ENCODE data around the gene IFNL2.
"Not testable (repeated sequence)": the region's sequence is repeated elsewhere in the genome, so short reads cannot be mapped to it uniquely, and the experiment has no call there.

The IFNL2 gene

DNA sequence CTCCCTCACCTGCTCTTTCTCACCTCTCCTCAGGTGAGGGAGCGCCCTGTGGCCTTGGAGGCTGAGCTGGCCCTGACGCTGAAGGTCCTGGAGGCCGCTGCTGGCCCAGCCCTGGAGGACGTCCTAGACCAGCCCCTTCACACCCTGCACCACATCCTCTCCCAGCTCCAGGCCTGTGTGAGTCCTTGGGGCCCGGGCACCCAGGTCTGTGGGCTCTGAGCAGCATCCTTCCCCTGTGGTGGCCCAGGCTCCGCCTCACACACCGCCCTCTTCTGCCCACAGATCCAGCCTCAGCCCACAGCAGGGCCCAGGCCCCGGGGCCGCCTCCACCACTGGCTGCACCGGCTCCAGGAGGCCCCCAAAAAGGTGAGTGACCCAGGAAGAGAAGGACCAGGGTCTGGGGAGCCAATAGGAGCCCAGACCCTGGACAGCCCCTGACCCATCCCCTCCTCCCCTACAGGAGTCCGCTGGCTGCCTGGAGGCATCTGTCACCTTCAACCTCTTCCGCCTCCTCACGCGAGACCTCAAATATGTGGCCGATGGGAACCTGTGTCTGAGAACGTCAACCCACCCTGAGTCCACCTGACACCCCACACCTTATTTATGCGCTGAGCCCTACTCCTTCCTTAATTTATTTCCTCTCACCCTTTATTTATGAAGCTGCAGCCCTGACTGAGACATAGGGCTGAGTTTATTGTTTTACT is 29.9 kb downstream of the IFNL2 start:
- DNase-seq = no peak

DNA sequence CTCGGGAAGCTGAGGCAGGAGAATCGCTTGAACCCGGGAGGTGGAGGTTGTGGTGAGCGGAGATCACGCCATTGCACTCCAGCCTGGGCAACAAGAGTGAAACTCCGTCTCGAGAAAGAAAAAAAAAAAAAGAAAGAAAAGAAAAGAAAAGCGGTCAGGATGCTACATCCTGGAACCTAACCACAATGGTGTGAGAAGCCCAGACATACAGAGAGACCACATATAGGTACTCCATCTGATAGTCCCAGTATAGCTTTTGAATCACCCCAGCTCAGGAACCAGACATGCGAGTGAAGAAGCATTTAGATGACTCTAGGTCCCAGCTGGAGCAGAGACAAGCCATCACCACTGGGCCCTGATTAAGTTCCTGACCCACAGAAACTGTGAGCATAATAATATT is 31.2 kb downstream of the IFNL2 start:
- no peak for DNase-seq

DNA sequence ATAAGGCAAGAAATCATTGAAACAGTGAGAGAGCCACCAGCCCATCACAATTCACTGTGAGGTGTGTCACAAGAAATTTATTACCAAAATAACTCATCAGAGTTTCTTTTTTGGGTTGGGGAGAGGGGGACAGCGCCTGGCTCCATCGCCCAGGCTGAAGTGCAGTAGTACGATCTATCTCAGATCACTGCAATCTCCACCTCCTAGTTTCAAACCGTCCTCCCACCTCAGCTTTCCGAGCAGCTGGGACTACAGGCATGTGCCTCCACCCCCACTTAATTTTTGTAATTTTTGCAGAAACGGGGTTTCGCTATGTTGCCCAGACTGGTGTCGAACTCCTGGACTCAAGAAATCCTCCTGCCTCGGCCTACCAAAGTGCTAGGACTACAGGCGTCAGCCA is 31.6 kb downstream of the IFNL2 start:
- no peak for DNase-seq

DNA sequence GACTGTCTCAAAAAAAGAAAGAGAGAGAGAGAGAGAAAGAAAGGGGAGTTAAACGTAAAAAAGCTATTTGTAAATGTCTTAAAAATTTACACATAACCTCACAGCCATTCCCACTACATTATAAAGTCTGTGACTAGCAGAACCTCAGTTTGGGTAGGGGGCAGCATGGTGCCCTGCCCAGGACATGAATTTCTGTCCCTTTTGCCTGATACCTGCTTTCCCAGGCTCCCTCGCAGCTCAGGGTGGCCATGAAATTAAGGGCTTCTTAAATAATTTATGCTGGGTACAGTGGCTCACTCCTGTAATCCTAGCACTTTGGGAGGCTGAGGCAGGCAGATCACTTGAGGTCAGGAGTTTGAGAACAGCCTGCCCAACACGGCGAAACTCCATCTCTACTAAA is 32.8 kb downstream of the IFNL2 start:
- no peak for DNase-seq

DNA sequence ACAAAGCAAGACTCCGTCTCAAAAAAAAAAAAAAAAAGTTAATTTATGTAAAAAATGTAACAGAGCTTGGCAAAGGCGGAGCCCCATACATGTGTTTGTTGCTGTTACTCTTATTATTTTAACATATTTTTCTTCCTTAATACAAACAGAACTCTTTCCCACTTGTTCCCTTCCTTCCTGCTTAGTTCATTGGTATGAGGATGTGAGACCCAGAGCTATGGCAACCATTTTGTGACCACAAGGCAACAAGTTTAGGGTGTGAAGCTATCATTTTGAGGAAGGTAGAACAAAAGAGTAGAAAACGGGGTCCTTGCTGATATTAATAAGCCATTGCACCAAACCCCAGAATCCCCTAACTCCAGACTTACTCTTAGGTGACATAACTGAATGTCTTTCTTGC is 33.4 kb downstream of the IFNL2 start:
- no peak for DNase-seq

DNA sequence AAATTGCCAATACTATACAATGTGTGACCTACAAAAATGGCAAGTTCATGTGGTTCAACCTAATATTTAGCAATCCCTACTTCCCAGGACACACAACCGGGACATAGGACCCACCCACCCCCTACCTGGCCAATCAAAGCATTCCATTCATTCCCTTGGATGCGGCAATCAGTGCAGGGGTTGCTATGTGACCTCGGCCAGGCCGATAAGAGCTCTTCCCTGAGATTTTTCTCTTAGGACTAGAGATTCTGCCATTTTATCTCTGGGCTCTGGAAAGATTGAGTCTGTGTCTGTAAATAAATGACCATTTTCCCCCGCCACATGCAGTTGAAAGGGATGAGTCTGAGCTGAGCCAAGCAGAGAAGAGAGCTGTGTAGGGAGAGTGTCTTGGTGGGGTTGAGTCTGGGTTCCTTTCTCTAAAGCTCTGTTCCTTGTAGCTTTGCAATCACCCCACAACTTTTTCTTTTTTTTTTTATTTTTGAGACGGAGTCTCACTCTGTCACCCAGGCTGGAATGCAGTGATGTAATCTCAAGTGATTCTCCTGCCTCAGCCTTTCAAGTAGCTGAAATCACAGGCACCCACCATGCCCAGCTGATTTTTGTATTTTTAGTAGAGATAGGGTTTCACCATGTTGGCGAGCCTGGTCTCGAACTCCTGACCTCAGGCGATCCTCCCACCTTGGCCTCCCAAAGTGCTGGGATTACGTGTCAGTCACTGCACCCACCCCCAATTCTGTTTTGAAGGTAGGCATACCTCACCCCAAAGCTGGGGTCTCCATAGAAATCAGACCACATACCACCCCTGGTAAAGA is 35.4 kb downstream of the IFNL2 start:
- DNase-seq = no peak

DNA sequence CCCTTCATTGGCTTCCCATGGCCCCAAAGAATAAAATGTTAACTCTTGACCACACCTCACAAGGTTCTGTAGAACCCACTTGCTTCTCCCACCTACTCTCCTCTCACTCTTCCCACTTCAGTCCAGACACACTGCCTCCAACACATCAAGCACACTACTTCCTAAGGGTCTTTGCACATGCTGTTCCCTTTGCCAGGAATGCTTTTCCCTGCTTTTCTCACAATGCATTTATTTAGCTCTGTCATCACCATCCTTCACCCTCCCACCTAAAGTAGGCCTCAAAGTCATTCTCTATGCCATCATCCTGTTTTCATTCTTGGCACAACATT is 36.0 kb downstream of the IFNL2 start:
- DNase-seq = no peak

DNA sequence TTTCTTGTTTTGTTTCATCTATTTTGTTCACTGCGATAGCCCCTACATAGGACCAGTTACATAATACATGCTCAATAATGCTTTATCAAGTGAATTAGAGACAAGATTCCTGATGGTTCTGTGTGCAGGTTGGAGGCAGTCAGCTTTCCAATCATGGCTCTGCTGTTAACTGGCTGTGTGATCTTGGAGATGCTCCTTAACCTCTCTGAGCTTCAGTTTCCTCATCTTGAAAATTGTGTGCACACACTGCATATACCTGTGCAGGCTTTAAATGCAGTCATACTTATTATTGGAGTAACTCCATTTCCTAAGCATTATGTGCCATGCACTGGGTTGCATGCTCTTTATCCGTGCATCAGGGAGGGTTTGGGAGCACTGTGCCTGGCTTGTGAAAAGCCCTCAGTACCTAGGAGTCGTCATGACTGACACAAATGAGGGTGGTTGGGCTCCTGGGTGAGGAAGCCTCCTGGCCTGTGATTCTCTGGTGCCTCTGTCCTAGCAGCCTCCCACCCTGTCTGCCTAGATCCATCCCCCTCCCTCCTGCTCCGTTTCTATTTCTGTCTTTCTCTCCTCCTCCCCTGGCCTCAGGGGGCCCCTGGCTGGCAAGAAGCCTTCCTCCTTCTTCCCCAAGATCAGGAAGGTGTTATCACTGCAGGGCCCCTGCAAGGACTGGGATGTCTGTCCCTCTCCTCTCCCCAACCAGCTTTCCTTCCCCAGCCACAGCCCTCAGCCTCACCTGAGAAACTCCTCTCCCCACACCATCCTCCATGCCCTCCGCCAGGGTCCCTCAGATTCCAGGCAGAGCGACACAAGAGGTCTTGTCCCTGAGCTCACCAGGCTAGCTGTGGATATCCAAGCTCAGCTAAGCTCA is 36.7 kb downstream of the IFNL2 start:
- DNase-seq = no peak

DNA sequence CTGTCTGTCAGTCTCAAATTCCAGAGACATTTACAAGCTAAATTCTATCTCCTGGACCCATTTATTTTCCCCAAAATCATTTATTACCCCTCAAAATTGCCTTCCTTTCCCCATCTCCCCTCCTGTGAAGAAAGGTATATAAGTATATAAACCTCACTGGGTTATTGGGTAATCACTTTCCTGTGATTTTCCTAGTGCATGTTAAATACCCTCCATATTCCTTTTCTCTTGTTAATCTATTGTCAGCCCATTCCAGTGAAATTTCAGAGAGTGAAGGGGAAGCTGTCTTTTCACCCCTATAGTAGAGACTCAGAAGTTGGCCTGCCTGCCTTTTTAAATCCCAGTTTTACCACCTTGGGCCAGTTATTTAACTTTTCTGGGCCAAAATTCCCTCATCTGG is 37.9 kb downstream of the IFNL2 start:
- DNase-seq = no peak

DNA sequence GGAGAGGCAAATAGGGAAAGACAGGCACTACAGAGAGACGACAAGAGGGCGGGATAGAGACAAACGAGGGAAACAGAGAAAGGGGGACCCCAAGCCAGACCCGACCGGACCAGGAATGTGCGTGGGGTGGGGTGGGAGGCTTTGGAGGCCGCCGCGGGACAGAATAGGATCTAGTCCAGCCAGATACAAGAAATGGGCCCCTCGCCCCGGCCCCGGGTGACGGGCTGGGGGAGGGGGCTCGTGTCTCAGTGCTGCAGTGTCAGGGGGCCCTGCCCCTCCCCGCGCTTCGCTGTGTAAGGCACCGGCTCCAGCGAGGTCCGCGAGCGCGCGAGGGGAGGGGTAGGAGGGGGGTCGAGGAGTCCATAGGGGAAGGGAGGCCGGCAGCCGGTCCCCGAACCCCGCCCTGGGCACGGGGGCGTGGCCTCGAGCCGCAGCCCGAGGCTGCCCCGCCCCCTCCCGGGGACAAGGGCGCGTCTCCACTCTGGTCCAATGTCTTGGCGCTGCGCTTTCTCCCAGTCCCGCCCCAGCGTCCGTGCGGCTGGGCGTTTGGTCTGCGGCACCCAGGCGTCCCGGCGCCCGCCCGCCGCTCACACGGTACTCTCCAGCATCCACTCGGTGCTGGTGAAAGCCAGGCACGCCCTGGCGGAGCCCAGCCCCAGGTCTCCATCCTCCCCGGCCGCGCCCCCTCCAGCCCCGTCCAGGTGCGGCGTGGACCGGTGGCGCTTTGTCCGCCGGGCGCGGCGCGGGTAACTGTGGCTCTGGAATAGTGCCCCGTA is 39.0 kb downstream of the IFNL2 start:
- DNase-seq = no peak

DNA sequence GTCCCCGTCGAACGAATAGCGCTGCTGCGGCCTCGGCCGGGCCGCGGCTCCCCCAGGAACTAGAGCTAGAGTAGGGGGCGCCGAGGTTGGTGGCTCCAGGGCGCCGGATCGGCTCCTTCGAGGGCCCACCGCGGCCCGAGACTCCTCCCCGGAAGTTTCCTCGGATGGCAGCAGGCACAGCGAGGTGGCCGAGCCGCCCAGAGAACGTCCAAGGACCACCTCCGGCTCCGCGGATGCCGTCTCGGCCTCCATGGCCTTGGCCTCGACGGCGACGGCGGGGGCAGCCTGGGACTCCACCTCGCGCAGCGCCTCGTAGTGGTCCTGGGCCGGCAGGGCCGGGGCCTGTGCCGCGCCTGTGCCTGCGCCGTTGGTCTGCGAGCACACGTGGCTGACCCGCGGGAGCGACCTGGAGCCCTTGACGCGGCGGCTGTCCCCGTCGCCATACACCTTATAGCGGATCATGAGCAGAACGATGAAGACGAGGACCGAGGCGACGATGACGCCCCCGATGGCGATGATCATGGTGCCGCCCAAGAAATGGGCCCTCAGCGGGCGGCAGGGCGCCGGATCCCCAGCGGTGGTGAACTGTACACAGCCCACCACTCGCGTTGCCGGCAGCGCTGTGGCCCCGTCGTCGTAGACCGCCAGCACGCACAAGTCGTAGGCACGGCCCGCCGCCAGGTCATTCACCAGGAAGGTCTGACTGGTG is 39.8 kb downstream of the IFNL2 start:
- no peak for DNase-seq

DNA sequence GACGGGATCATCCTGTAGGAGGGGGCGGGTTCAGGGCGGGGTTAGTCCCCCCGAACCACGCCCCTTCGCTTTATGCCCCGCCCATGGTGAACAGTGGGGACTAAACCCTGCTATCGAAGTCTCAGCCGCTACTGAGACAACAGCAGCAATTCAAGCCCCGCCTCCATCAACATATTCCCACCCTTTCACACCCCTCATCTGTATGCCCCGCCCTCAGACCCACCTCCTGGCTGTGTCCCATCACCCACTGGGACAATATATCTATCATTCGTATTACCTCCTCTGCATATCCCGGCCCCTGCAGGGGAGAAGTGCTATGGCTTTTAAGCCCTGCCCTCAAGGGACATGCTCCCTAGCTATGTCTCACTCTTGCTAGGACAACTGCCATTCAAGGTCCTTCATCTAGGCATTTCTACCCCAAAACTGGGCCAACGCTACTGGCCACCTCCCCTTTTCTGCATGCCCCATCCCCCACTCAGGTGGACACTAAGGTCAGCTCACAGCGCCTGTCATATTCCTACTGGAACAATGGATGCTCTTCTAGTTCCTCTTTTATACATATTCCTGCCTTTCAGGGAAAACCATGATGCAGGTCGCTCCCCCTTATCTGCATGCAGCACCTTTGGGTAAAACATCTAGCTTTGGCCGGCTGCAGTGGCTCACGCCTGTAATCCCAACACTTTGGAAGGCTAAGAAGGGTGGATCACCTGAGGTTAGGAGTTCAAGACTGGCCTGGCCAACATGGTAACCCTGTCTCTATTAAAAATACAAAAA is 40.5 kb downstream of the IFNL2 start:
- DNase-seq = no peak

DNA sequence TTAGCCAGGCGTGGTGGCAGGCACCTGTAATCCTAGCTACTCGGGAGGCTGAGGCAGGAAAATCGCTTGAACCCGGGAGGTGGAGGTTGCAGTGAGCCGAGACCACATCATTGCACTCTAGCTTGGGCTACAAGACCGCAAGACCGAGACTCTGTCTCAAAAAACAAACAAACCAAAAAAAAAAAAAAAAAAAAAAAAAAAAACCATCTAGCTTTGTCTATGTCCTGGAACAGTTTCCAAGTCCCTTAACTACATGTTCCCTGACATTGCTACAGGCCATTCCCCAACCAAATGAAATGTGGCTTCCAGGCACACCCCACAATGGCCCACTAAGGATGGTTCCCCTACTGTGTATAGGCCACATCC is 41.1 kb downstream of the IFNL2 start:
- DNase-seq = not testable (repeated sequence)

DNA sequence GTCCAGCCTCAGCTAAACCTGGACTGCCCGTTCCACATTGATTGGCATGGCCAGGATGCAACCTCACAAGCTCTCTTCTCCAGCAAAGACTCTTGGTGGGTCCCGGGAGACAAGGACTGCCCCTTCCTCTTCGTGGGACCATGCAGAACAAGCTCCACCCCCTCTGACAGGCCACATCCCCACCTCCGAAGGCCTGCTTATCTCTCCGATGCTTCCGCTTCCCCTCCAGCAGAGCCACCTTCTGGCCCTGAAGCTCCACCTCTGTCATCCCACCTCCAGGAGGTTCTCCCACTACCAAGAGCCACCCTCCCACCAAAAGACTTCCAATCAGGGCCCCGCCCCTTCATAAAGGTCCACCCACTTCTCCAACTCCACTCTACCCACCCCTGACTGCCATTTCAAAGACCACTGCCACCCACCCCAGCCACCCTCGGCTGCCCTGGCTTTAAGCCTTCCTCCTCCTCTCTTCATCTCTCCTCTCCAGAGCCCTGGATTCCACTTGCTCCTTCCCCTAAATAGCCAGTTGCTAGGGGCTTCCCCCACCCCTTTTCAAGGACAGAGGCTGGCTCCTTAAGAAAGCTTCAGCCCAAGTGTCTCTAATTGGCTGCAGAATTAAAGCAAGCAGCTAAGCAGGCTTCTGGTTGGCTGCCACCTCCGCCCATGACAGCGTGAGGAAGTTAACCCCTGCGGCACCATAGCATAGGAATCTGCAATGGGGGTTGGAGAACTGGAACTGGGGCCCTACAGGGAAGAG is 42.5 kb downstream of the IFNL2 start:
- DNase-seq = no peak

DNA sequence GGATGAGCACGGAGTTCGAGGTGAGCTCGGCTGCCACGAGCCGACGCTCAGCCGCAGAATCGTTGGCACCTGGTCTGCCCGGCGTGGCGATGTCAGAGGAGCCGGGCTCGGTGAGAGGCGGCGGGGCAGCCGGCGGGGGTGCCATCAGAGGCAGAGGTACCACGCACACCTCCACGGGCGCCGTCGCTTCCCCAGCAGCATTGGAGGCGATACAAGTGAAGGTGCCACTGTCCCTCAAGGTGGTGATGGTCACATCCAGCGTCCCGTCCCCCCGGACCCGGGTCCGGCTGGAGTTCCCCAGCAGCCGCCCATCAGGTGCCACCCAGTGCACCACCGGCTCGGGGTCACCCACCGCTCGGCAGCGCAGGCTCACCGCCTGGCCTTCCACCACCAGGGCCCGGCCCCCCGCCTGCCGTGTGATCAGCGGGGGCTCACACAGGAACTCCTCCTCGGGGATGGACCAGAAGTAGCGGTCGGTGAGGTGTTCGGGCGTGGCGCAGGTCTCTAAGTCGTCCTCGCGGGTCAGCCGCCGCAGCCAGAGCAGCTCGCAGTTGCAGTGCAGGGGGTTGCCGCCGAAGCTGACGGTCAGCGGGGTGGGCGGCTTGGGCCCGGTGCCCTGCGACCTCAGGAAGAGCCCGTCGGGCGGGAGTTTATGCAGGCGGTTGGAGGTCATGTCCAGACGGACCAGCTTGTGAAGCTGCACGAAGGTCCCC is 46.0 kb downstream of the IFNL2 start:
- no peak for DNase-seq

DNA sequence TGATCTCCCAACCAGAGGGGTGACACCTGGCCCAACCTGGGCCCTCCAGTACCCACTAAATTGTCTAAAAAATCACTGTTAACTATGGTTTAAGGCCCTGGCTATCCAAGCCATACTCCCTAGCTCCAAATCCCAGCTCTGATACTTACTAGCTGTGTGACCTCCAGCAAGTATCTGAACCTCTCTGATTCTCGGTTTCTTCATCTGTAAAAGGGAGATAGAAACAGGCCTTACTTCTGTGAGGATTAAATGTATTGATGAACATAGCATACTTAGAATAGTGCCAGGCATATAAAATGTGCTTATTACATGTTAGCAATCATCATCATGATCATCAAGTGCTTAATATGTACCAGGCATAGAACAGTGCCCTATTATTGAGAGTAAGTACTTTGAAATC is 47.7 kb downstream of the IFNL2 start:
- DNase-seq = no peak

DNA sequence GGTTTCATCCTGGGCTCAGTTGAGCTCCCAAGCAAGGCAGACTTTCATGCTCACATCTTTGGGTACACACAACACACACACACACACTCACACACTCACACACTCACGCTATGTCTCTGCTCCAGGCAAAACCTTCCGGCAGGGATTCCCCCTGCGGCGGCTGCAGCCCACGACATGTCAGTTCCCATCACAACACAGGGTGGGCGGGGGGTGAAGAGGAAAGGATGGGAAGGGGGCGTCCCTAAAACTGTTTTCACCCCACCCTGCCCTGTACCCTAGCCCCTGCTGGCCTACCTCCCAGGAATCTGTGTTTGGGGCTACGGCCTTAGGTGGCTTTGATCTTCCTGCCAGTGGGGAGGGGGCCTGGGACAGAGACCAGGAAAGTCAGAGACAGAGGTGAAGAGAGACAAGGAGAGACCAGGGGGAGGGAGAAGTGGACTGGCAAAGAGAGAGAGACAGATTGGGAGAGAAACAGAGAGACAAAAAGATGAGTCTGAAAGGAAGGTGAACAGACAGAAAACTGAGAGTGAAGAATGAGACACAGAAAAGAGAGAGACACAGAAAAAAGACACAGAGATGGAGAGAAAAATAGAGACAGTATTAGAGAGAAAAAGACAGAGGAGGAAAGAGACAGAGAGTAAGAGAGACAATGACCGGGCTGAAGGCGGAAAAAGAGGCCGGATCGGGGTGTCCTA is 48.6 kb downstream of the IFNL2 start:
- DNase-seq = no peak

DNA sequence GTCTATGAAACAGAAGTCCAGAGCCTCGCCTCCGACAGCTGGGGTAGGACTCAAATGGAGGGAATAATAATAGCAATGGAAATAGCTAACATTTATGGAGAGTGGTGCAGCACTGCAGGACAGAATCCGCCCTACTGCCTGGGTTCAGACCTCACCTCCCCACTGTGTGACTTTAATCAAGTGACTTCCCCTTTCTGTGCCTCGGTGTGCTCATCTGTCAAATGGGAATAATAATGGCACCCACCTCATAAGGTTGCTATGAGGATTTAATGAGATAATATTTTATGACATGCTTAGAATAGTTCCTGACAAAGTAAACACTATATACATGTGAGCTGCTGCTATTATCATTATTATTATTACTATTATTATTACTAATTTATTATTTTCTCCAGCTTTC is 49.3 kb downstream of the IFNL2 start:
- no peak for DNase-seq

DNA sequence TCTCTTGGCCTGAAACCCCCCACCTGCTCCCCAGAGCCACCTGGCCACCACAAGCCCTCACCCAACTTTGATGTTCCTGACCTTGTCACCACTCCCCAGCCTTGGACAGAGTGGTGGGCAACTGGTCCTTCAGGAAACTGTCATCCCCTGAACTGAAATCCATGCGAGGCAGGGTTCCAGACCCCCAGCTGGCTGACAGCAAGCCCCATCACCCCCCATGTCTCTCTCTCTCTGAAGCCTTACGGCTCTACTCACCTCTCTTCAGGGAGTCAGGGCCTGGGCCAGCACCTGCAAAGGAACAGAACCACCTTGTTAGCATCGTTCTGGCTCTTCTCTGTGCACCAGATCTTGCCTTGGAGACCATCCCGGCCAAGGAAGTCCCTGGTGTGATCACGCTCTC is 49.9 kb downstream of the IFNL2 start:
- no peak for DNase-seq

DNA sequence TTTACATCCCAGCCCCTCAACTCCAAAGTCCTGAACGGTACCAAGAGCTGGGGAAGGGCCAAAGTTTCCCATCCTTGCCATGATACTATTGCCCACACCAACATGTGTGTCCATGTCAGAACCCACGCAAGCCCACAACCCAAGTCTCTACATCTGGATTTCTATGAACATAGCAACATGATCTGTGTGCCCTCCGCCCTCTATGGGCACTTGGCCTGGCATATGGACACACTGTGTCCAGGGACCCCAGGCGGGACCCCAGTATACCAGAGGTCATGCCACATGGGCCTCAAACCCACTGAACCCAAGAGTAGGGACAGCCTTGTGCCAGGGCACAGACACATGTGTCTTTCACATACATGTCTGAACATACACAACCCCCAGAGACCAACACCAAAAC is 50.5 kb downstream of the IFNL2 start:
- DNase-seq = no peak
